ENCODE measurements around the gene EIF3B.

DNA sequence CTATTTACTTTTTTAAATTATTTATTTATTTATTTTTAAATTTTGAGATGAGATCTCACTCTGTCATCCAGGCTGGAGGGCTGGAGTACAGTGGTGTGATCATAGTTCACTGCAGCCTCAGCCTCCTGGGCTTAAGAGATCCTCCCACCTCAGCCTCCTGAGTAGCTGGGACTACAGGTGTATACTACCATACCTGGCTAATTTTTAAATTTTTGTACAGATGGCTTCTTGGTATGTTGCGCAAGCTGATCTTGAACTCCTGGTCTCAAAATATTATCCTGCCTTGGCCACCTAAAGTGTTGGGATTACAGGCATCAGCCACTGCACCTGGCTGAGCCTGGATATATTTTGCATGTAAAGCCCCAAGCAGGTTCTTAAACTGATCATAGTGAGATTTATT lies 56.4 kb downstream of the EIF3B start:
- TF ChIP-seq SP1 (IDR thresholded peaks at IDR 0.05), result no peak
- TF ChIP-seq CTCF (IDR thresholded peaks at IDR 0.05; ENCODE audit: low read depth, low read length, missing input control), result no peak
- TF ChIP-seq FOXA1 (IDR thresholded peaks at IDR 0.05), result no peak
- no peak for TF ChIP-seq GABPA (IDR thresholded peaks at IDR 0.05 in 1 of 2, conservative IDR thresholded peaks at IDR 0.05 in 1 of 2)

Data from liver (tissue), 3 donors.